Body of pancreas (tissue), 4 donors: ENCODE data around the gene DDIT4.
A peak's percentile ranks its signal among the peaks of the same experiment; 100 is the strongest.

Experiments used
- CTCF ChIP-seq, 7 experiments: fragments of 450-650 bp in 4 of 7; fragments of 200-600 bp in 3 of 7; sonication (generic) in 3 of 7; IDR thresholded peaks; one replicate each; pipeline ENCODE4 v1.5.1; 2016 to 2019; ENCODE audit warnings: antibody characterized with exemption in 7 of 7
- POLR2A ChIP-seq, 3 donors: fragments of 450-650 bp; IDR thresholded peaks; one replicate each; pipeline ENCODE4 v1.6.1; 2016; ENCODE audit warnings: antibody characterized with exemption in 3 of 3, mild to moderate bottlenecking in 2 of 3

DNA sequence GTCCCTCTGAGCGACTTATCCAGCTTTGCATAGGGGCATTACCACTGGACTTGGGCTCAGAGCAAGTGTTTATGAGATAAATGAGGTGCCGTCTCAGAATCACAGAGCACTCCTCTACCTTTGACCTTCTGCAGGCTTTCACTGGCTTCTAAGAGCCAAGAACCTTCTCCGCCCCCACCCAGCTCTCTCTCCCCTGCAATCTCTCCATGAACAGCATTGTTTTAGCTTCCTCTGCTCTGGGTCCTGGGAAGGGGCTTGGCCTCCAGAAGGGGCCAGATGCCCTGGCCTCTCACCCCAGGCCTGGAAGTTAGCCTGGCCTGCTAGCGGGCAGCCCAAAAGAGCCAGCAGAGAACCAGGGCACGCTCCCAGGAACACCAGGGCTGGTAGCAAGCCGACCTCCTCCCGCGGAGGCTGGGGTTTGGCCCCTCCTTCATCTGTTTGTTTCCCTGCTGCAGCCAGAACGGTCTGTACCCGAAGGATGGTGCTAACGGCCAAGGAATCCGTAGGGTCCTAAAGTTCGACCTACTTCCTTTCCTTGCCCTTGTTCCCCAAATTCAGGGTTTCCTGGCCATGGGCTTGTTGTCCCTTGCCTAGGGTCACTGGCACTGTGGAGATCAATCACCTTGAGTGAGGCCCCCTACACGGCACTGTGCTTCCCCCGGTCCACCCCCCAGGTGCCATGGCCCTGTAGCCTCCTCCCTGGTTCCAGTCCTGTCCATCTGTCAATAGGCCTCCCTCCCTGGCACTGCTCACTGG is 18.7 kb upstream of the DDIT4 start:
- TF ChIP-seq CTCF (IDR thresholded peaks at IDR 0.05) = peak in 2 of 7 experiments; percentile 5 to 23
- peak in 2 of 3 donors; percentile 56 to 70 for TF ChIP-seq POLR2A (IDR thresholded peaks at IDR 0.05)
